HCT116 (cell line): ENCODE data around the gene APOBEC3F. TPM values are rescaled to one million over a fixed set of nuclear protein-coding genes. Genes with fewer than 3 reads are reported as not detected.

Experiments
- ATAC-seq: fragments of 200-7000 bp; cut with Tn5 transposase; 2 replicates; pipeline ENCODE4 v1.9.1; 2020; ENCODE audit warnings: mild to moderate bottlenecking, moderate library complexity
- BruUV-seq: library from RNA; stranded (reverse); fragments of 400-500 nt; replicated peaks from 2 replicates; lab custom pipeline; 2021; lab: Mats Ljungman, UMichigan
- CTCF ChIA-PET: fragments of 300-600 bp; sonication (Branson Sonifier 250); formaldehyde crosslinking; loops from one replicate; lab custom pipeline; 2021; ENCODE audit warnings: antibody characterized with exemption; lab: Charles Lee
- POLR2A ChIA-PET: fragments of 300-600, 350-600 bp; sonication (Branson Sonifier 250); formaldehyde crosslinking; loops from one replicate; lab custom pipeline; 2021; ENCODE audit warnings: antibody characterized with exemption; lab: Charles Lee
- RAD21 ChIA-PET, 2 experiments: fragments of 300-600 bp; sonication (Branson Sonifier 250); formaldehyde crosslinking; loops; one replicate each; lab custom pipeline; 2023; ENCODE audit warnings: low total read pairs in 2 of 2; ENCODE audit not compliant: uncharacterized antibody in 2 of 2, unreplicated experiment in 2 of 2, low non-redundant PET in 1 of 2; lab: Charles Lee
- DNase-seq: peaks from one replicate; pipeline ENCODE4 v3.0.0-alpha.2; 2010; ENCODE audit warnings: low read depth, low spot score
- H2AFZ ChIP-seq: fragments of 200-600 bp; shearing (Covaris generic), sonication (generic); 2 replicates; pipeline ENCODE4 v1.6.1; 2017; ENCODE audit warnings: low read depth, mixed run types, mixed read lengths, antibody characterized with exemption, low read length; ENCODE audit not compliant: poor library complexity, severe bottlenecking
- H3K27ac ChIP-seq: 2 replicates; pipeline ENCODE4 v1.5.1; 2012; ENCODE audit warnings: low read depth, low read length
- H3K27me3 ChIP-seq: fragments of 200-600 bp; sonication (generic); 2 replicates; pipeline ENCODE4 v1.6.1; 2016; ENCODE audit warnings: mixed run types, low read length, mixed read lengths; ENCODE audit not compliant: insufficient read depth
- H3K36me3 ChIP-seq, 2 experiments: fragments of 200-500 bp in 1 of 2; fragments of 200-600 bp in 1 of 2; sonication (Bioruptor generic) in 1 of 2; sonication (generic) in 1 of 2; 2 replicates each; pipeline versions ENCODE4 v1.5.1 to v1.6.1; 2014 to 2016; ENCODE audit warnings: low read length in 2 of 2, inconsistent platforms in 1 of 2, mixed read lengths in 1 of 2, mixed run types in 1 of 2; ENCODE audit not compliant: insufficient read depth in 2 of 2, control insufficient read depth in 1 of 2
- H3K4me1 ChIP-seq, 2 experiments: fragments of 200-600 bp in 1 of 2; sonication (generic) in 1 of 2; 2 replicates each; pipeline versions ENCODE4 v1.5.1 to v1.6.1; 2012 to 2017; ENCODE audit warnings: low read length in 2 of 2, inconsistent platforms in 1 of 2, mild to moderate bottlenecking in 1 of 2, mixed read lengths in 1 of 2, mixed run types in 1 of 2, moderate library complexity in 1 of 2; ENCODE audit not compliant: insufficient read depth in 2 of 2, control insufficient read depth in 1 of 2
- H3K4me2 ChIP-seq: fragments of 200-600 bp; sonication (generic); 2 replicates; pipeline ENCODE4 v1.6.1; 2017; ENCODE audit warnings: mixed run types, low read length, mixed read lengths
- H3K4me3 ChIP-seq, 2 experiments: fragments of 200-600 bp in 1 of 2; sonication (generic) in 1 of 2; replicated peaks in 1 of 2; 2 replicates each; pipeline ENCODE4 v1.5.1; 2011 to 2016; ENCODE audit warnings: low read length in 2 of 2, control low read depth in 1 of 2, low read depth in 1 of 2, mild to moderate bottlenecking in 1 of 2, mixed read lengths in 1 of 2, mixed run types in 1 of 2
- H3K79me2 ChIP-seq: fragments of 200-600 bp; sonication (generic); 2 replicates; pipeline ENCODE4 v1.6.1; 2017; ENCODE audit warnings: mild to moderate bottlenecking, mixed run types, low read length, moderate library complexity, mixed read lengths; ENCODE audit not compliant: insufficient read depth
- H3K9ac ChIP-seq: fragments of 200-600 bp; sonication (generic); 2 replicates; pipeline ENCODE4 v1.6.1; 2016; ENCODE audit warnings: low read length, mixed read lengths
- H3K9me2 ChIP-seq: fragments of 200-600 bp; sonication (generic), shearing (Covaris generic); 2 replicates; pipeline ENCODE4 v1.6.1; 2017; ENCODE audit warnings: mixed run types, mild to moderate bottlenecking, moderate library complexity; ENCODE audit not compliant: insufficient read depth
- H3K9me3 ChIP-seq, 2 experiments: fragments of 200-500 bp in 1 of 2; fragments of 200-600 bp in 1 of 2; sonication (Bioruptor generic) in 1 of 2; sonication (generic) in 1 of 2; 2 replicates each; pipeline ENCODE4 v1.6.1; 2014 to 2017; ENCODE audit warnings: low read length in 2 of 2, mixed read lengths in 2 of 2, inconsistent platforms in 1 of 2, low read depth in 1 of 2, mild to moderate bottlenecking in 1 of 2, mixed run types in 1 of 2, moderate library complexity in 1 of 2; ENCODE audit not compliant: control insufficient read depth in 1 of 2, insufficient read depth in 1 of 2
- H4K20me1 ChIP-seq: fragments of 200-600 bp; sonication (generic), shearing (Covaris generic); 2 replicates; pipeline ENCODE4 v1.6.1; 2017; ENCODE audit warnings: mixed run types, mild to moderate bottlenecking, moderate library complexity; ENCODE audit not compliant: insufficient read depth
- CBX3 ChIP-seq: IDR thresholded peaks from 2 replicates; pipeline ENCODE4 v1.6.1; 2012; ENCODE audit warnings: low read depth
- CEBPB ChIP-seq: IDR thresholded peaks from 2 replicates; pipeline ENCODE4 v1.6.1; 2012; ENCODE audit warnings: low read depth
- EGR1 ChIP-seq: IDR thresholded peaks from 2 replicates; pipeline ENCODE4 v1.6.1; 2012; ENCODE audit warnings: low read depth
- ELF1 ChIP-seq: IDR thresholded peaks from 2 replicates; pipeline ENCODE4 v1.6.1; 2012; ENCODE audit warnings: low read depth, borderline replicate concordance
- FOSL1 ChIP-seq: IDR thresholded peaks from 2 replicates; pipeline ENCODE4 v1.6.1; 2012; ENCODE audit warnings: low read depth
- POLR2A ChIP-seq: IDR thresholded peaks from 2 replicates; pipeline ENCODE4 v1.7.0; 2011; ENCODE audit warnings: borderline replicate concordance; ENCODE audit not compliant: insufficient read depth, insufficient read length; ENCODE audit errors: extremely low read depth
- POLR2AphosphoS5 ChIP-seq: IDR thresholded peaks from 2 replicates; pipeline ENCODE4 v1.6.1; 2011; ENCODE audit warnings: mild to moderate bottlenecking, low read depth, low read length, moderate library complexity
- SP1 ChIP-seq: IDR thresholded peaks from 2 replicates; pipeline ENCODE4 v1.6.1; 2012; ENCODE audit warnings: low read depth
- YY1 ChIP-seq: IDR thresholded peaks from 2 replicates; pipeline ENCODE4 v1.6.1; 2011; ENCODE audit warnings: low read length, low read depth, moderate library complexity, mild to moderate bottlenecking; ENCODE audit not compliant: insufficient replicate concordance; ENCODE audit errors: extremely low read depth
- ZNF274 ChIP-seq: fragments of 200-500 bp; sonication (Bioruptor generic); IDR thresholded peaks from 2 replicates; pipeline ENCODE4 v1.6.1; 2014; ENCODE audit warnings: mild to moderate bottlenecking, low read depth, low read length, inconsistent platforms
- intact Hi-C: fragments of 100-400 bp; cut with micrococcal nuclease; formaldehyde crosslinking; loops from 2 replicates; pipeline ENCODE4 v1.10.0; 2022
- total RNA-seq: library from RNA; stranded (reverse); gene quantifications from one replicate; pipeline ENCODE4 v1.2.1, GENCODE V29; 2021; ENCODE audit not compliant: unreplicated experiment
- TF ChIP-seq, protein P1 (sequence below): IDR thresholded peaks from 2 replicates; pipeline ENCODE4 v1.6.1; 2012
- TF ChIP-seq, protein P2 (sequence below): IDR thresholded peaks from 2 replicates; pipeline ENCODE4 v1.6.1; 2011; ENCODE audit warnings: mild to moderate bottlenecking, low read length, moderate library complexity; ENCODE audit not compliant: insufficient replicate concordance; ENCODE audit errors: extremely low read depth
- TF ChIP-seq, protein P3 (sequence below), 3 experiments: fragments of 200-600 bp in 1 of 3; sonication (generic) in 1 of 3; IDR thresholded peaks in 2 of 3; conservative IDR thresholded peaks in 1 of 3; 2 replicates each; pipeline ENCODE4 v1.5.1; 2012 to 2017; ENCODE audit warnings: low read depth in 2 of 3, low read length in 2 of 3, antibody characterized with exemption in 1 of 3, borderline replicate concordance in 1 of 3, control low read depth in 1 of 3, mild to moderate bottlenecking in 1 of 3, mixed read lengths in 1 of 3, mixed run types in 1 of 3, moderate library complexity in 1 of 3; ENCODE audit not compliant: insufficient read depth in 1 of 3
- TF ChIP-seq, protein P4 (sequence below): IDR thresholded peaks from 2 replicates; pipeline ENCODE4 v1.6.1; 2012; ENCODE audit warnings: low read depth
- TF ChIP-seq, protein P5 (sequence below): IDR thresholded peaks from 2 replicates; pipeline ENCODE4 v1.6.1; 2012

Gene APOBEC3F
- total RNA-seq, 1 experiment from 2014 or later, result 11.1 TPM

DNA sequence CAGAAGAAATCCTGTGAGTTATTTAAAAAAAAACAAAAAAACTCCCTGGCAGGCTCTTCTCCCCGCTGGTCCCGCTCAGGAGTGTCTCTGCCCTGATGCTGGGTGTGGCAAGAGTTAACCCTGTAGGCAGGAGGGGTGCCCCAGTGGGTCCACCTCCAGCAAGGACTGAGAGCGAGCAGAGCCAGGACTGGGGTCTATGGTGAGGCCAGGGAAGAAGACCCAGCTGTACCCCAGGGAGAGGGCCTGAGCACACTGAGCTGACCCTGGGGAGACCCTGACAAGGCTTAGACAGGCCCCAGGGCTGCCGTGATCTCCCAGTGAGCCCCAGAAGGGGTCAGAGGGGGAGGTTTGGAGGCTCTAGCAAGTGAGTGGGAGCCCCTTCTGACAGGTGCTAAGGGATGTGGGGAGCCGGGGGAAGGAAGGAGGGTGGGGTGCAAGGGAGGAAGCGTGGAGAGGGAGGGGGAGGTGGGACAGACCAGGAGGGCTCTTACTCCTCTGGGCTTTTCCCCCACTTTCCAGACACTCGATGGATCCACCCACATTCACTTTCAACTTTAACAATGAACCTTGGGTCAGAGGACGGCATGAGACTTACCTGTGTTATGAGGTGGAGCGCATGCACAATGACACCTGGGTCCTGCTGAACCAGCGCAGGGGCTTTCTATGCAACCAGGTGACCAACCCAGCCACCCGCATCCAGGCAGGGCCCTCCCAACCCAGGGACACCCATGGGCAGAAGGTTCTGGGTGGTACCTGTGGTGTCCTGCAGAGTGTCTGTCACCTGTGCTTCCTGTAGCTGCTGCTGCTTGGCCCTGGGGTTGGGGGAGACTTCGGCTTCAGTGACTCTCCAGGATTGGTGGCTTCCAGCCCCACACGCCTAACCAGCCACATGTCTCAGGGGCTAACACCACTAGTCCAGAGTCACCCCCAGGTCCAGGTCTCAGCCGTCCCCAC, 42.8 kb downstream of the APOBEC3F start:
- no peak overlapping the region for H3K9ac ChIP-seq
- POLR2A ChIA-PET, result no interaction called here
- no peaks in the 10 kb centered on the region for H3K79me2 ChIP-seq
- H4K20me1 ChIP-seq, result no peaks in the 10 kb centered on the region
- intact Hi-C loops, result no loop called here
- H3K9me2 ChIP-seq, result no peaks in the 10 kb centered on the region
- ATAC-seq (no peak), DNase-seq (no peak)
- no peak overlapping the region for H3K4me3 ChIP-seq
- no peak overlapping the region for H2AFZ ChIP-seq
- BruUV-seq, result no TSS peak
- H3K4me1 ChIP-seq, result peaks cover 0 to 6% of the 10 kb centered on the region in 2 experiments; a peak in 1 of 4 replicates
- no peaks in the 10 kb centered on the region for H3K36me3 ChIP-seq
- H3K27me3 ChIP-seq, result no peaks in the 10 kb centered on the region
- TF ChIP-seq, protein P1, sequence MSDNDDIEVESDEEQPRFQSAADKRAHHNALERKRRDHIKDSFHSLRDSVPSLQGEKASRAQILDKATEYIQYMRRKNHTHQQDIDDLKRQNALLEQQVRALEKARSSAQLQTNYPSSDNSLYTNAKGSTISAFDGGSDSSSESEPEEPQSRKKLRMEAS, result no peak
- TF ChIP-seq SP1, result no peak
- TF ChIP-seq ELF1, result no peak
- no peak for TF ChIP-seq CBX3
- TF ChIP-seq POLR2AphosphoS5, result no peak
- TF ChIP-seq YY1, result no peak
- TF ChIP-seq, protein P2, sequence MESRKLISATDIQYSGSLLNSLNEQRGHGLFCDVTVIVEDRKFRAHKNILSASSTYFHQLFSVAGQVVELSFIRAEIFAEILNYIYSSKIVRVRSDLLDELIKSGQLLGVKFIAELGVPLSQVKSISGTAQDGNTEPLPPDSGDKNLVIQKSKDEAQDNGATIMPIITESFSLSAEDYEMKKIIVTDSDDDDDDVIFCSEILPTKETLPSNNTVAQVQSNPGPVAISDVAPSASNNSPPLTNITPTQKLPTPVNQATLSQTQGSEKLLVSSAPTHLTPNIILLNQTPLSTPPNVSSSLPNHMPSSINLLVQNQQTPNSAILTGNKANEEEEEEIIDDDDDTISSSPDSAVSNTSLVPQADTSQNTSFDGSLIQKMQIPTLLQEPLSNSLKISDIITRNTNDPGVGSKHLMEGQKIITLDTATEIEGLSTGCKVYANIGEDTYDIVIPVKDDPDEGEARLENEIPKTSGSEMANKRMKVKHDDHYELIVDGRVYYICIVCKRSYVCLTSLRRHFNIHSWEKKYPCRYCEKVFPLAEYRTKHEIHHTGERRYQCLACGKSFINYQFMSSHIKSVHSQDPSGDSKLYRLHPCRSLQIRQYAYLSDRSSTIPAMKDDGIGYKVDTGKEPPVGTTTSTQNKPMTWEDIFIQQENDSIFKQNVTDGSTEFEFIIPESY, result no peak
- TF ChIP-seq EGR1, result no peak
- TF ChIP-seq, protein P3, sequence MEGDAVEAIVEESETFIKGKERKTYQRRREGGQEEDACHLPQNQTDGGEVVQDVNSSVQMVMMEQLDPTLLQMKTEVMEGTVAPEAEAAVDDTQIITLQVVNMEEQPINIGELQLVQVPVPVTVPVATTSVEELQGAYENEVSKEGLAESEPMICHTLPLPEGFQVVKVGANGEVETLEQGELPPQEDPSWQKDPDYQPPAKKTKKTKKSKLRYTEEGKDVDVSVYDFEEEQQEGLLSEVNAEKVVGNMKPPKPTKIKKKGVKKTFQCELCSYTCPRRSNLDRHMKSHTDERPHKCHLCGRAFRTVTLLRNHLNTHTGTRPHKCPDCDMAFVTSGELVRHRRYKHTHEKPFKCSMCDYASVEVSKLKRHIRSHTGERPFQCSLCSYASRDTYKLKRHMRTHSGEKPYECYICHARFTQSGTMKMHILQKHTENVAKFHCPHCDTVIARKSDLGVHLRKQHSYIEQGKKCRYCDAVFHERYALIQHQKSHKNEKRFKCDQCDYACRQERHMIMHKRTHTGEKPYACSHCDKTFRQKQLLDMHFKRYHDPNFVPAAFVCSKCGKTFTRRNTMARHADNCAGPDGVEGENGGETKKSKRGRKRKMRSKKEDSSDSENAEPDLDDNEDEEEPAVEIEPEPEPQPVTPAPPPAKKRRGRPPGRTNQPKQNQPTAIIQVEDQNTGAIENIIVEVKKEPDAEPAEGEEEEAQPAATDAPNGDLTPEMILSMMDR (IDR thresholded peaks at IDR 0.05 in 2 of 3, conservative IDR thresholded peaks at IDR 0.05 in 1 of 3; ENCODE audit: borderline replicate concordance in 1 of 3, insufficient read depth in 1 of 3, low read depth in 2 of 3, low read length in 2 of 3), result no peak
- TF ChIP-seq ZNF274, result no peak
- no peak for TF ChIP-seq POLR2A
- no peak for TF ChIP-seq FOSL1
- TF ChIP-seq CEBPB, result no peak
- TF ChIP-seq, protein P4, sequence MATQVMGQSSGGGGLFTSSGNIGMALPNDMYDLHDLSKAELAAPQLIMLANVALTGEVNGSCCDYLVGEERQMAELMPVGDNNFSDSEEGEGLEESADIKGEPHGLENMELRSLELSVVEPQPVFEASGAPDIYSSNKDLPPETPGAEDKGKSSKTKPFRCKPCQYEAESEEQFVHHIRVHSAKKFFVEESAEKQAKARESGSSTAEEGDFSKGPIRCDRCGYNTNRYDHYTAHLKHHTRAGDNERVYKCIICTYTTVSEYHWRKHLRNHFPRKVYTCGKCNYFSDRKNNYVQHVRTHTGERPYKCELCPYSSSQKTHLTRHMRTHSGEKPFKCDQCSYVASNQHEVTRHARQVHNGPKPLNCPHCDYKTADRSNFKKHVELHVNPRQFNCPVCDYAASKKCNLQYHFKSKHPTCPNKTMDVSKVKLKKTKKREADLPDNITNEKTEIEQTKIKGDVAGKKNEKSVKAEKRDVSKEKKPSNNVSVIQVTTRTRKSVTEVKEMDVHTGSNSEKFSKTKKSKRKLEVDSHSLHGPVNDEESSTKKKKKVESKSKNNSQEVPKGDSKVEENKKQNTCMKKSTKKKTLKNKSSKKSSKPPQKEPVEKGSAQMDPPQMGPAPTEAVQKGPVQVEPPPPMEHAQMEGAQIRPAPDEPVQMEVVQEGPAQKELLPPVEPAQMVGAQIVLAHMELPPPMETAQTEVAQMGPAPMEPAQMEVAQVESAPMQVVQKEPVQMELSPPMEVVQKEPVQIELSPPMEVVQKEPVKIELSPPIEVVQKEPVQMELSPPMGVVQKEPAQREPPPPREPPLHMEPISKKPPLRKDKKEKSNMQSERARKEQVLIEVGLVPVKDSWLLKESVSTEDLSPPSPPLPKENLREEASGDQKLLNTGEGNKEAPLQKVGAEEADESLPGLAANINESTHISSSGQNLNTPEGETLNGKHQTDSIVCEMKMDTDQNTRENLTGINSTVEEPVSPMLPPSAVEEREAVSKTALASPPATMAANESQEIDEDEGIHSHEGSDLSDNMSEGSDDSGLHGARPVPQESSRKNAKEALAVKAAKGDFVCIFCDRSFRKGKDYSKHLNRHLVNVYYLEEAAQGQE, result no peak
- TF ChIP-seq, protein P5, sequence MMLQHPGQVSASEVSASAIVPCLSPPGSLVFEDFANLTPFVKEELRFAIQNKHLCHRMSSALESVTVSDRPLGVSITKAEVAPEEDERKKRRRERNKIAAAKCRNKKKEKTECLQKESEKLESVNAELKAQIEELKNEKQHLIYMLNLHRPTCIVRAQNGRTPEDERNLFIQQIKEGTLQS, result no peak
- CTCF ChIA-PET, result no interaction called here
- H3K4me2 ChIP-seq, result no peak overlapping the region
- H3K27ac ChIP-seq, result no peak overlapping the region
- H3K9me3 ChIP-seq, result no peaks in the 10 kb centered on the region
- RAD21 ChIA-PET, result no interaction called here
